Astrocyte of the hippocampus (primary cell): ENCODE data around the gene TMEM82.
A peak's percentile ranks its signal among the peaks of the same experiment; 100 is the strongest.
"Not testable (repeated sequence)": the region's sequence is repeated elsewhere in the genome, so short reads cannot be mapped to it uniquely, and the experiment has no call there.

Experiments used
- DNase-seq: peaks from one replicate; pipeline ENCODE4 v3.0.0; 2011; ENCODE audit warnings: low read depth, low spot score

Gene TMEM82

DNA sequence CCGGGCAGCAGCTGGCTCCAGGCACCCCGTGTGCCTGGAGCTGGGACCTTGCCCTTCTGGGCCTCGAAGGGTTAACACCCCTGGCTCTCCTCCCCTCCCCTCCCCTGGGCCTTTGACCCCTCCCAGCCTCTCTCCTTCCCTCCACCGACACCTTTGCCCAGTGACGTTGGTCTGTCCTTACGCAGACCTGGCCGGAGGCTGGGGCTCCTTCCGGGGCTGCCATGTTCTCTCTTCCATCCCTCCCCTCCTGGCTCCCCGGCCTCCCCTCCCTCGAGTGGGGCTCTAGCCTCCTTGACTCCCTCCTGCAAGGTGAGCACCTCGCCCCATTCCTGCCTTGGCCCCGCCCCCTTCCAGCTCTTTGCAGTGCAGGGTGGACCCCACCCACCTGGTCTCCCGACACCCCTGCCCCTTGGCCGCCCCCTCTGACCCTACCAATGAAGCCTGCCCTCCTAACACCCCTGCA is at the start of gene TMEM82:
TMEM82 (plus strand) TSS at position 161 of the 463 bp plus-strand sequence; CDS start at position 222, 61 bp downstream.
- no peak for DNase-seq

DNA sequence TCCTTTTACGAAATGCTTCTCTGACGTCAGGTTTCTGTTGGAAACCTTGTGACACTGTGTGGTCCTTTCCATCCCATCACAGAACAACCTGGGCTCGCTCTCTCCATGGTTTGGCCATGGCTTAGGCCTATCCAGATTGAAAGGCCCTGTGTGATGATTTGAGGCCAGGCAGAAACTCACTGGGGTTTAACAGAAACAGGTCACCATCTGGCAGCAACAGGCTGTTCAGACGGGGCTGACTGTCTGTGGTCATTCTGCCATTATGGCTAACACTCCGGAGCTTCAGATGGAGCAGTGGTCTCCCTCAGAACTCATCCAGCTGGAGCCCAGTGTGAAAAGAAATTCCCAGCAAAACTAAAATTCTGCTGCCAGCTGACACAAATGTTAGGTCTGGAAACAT is 48.9 kb upstream of the TMEM82 start:
- no peak for DNase-seq

DNA sequence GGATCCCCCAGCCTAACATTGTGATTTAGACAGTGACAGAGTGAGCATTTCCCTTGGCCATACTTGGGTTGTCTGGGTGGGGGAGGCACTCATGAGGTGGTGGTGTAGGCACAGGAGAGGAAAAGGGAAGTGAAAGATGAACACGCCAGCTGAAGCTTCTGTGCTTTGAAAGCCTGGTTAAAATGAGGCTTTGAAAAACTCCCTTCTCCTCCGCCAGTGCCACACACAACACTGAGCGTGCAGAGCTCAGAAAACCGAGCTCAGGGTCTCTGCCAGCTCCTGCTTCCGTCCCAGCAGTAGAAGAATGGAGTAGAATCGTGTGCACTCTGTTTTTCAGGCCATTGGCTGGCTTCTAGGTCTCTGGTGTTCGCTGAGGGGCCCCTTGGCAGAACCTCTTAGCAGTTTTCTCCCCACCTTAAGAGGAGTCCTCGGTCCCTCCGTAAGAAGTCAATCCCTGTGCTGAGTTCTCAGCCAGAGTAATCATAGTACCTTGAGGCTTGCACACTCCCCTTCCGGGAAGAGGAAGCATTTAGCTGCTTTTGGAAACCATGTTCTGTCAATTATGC is 45.3 kb upstream of the TMEM82 start:
- no peak for DNase-seq

DNA sequence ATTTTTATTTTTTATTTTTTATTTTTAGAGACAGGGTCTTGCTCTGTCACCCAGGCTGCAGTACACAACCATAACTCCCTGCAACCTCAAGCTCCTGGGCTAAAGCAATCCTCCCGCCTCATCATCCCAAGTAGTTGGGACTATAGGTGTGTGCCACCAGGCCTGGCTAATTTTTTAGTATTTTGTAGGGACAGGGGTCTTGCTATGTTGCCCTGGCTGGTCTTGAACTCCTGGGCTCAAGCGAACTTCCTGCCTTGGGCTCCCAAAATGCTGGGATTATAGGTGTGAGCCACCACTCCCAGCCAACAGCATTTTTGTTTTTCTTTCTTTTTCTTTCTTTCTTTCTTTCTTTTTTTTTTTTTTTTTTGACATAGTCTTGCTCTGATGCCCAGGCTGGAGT is 44.1 kb upstream of the TMEM82 start:
- DNase-seq: no peak

DNA sequence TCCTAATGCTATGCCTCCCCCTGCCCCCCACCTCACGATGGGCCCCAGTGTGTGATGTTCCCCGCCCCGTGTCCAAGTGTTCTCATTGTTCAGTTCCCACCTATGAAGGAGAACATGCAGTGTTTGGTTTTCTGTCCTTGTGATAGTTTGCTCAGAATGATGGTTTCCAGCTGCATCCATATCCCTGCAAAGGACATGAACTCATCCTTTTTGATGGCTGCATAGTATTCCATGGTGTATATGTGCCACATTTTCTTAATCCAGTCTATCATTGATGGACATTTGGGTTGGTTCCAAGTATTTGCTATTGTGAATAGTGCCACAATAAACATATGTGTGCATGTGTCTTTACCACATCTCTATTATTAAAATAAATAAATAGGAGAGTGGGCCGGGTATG is 43.0 kb upstream of the TMEM82 start:
- DNase-seq: not testable (repeated sequence)

DNA sequence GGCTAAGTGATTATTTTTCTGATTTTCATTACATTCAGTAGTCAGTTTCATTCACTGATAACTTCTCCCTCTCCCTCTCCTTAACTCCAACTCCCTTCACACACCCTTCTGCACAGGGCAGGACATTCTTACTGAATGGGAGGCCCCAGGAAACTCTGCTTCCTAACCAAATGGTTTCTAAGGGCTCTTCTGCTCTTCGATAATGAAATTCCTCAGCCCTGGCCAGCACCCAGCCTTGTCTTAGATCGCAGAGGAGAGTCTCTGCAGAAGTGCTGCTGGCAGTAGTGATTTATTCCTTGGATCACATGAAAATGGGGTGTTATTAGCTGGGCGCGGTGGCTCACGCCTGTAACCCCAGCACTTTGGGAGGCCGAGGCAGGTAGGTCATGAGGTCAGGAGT is 41.8 kb upstream of the TMEM82 start:
- peak; percentile 67 for DNase-seq

DNA sequence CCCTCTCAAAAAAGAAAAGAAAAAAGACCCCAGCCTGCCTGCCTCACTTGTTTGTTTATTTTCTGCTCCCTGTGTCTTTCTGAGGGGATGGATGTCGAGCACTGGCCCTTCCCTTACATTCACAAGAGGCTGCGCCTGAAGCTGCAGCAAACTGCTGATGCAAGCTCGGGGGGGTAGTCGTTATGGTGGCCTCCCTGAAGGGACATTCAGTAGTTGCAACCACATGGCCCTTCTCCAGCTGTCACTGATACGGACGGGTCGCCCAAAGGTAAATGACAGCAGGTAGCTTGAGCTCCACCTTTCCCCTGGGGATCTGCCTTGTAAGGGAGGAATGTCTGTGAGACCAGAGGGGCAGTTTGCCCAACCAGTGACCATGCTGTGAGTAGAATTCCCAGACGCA is 40.5 kb upstream of the TMEM82 start:
- no peak for DNase-seq

DNA sequence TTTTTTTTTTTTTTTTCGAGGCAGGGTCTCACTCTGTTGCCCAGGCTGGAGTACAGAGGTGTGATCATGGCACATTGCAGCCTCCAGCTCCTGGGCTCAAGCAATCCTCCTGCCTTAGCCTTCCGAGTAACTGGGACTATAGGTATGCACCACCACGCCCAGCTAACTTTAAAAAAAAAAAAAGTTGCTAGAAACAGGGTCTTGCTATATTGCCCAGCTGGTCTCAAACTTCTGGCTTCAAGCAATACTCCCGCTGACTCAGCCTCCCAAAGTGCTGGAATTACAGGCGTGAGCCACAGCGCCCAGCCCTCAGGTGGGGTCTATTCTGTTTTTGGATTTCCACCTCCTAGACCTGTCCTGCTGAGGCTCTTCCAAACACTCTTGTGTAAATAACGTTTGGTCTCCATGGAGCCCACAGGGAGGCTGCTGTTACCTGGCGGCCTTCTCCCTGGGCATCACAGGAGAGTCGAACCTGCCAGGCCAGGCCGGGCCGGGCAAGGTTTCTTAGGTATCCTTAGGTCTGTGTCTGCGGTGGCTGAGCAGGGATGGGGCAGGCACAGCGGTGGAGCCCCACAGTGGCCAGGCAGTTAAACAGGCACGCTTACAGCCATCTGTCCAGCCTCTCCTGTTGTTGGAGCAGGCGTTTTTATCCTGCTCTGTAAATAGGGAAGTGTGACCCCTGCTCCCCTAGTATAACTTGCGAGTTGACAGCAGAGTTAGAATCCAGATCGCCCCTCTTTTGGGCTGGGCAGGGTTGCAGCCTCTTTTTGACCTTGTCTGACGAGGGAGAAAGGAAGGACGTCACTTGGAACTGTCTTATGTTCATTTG is 39.4 kb upstream of the TMEM82 start:
- peak; percentile 35 for DNase-seq

DNA sequence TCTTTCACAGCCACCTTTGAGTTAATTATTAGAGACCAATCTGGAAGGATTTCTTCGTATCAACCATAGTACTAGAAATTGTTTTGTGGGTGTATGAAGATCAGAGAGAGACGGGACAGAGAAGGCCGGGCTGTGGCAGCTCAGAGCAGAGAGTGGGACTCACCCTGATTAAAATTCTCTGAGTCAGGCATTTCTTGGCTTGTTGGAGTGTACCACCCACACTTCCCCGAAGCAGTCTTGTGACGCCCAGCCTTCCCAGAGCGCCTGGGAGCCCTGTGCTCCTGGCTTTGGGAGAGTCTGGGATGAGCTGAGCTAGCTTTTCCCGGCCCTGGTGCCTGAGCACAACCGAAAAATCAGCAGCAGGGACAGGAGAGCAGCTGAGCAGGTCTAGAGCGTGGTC is 38.7 kb upstream of the TMEM82 start:
- DNase-seq: peak; percentile 94

DNA sequence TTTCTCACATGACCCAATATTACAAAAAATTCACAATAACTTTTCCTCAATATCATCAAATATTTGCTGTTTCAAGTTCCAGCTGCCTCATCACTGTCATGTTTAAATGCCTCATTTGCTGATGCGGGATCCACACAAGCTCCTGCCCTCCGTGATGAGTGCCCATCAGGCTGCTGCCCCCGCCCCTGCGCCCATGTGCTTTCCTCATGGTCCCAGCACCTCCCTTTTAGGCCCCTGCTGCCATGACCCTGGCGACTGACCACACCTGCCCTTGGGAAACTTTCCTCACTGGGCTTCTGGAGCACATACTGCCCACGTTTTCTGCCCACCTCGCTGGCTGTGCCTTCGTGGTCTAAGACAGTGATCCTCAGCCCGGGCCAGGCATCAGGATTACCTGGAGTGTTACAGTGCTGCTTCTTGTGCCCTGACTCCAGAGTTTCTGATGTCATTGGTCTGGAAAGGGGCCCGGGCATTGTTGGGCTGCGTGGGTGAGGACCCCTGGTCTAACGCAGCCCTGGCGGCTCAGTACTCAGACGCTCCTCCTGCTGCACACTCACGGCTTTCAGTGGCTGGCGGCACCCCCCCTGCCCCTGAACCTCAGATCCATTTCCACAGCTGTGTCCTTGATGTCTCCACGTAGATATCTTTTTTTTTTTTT is 37.6 kb upstream of the TMEM82 start:
- no peak for DNase-seq

DNA sequence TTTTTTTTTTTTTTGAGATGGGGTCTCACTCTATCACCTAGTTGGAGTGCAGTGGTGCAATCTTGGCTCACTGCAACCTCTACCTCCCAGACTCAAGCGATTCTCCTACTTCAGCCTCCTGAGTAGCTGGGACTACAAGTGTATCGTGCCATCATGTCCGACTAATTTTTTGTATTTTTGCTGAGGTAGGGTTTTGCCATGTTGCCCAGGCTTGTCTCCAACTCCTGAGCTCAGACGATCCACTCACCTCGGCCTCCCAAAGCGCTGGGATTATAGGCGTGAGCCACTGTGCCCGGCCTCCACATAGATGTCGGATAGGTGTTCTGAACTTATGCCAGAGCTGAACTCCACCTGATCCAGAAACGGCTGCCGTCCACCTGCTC is 37.1 kb upstream of the TMEM82 start:
- DNase-seq: no peak

DNA sequence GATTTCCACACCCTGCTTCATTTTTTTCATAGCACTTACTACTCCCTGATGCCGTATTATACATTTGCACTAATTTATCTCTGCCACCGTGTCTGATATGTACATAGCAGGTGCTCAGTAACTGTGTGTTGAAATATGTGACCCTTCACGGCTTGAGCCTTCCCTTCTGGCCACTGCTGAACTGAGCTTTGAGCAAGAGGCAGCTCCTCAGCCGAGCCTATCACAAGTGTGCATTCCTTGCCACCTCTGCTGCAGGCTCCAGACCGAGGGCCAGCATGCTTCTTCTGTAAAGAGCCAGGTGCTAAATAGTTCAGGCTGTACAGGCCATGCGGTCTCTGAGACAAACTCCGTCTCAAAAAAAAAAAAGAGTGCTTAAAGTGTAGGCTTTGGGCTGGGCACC is 35.5 kb upstream of the TMEM82 start:
- no peak for DNase-seq

DNA sequence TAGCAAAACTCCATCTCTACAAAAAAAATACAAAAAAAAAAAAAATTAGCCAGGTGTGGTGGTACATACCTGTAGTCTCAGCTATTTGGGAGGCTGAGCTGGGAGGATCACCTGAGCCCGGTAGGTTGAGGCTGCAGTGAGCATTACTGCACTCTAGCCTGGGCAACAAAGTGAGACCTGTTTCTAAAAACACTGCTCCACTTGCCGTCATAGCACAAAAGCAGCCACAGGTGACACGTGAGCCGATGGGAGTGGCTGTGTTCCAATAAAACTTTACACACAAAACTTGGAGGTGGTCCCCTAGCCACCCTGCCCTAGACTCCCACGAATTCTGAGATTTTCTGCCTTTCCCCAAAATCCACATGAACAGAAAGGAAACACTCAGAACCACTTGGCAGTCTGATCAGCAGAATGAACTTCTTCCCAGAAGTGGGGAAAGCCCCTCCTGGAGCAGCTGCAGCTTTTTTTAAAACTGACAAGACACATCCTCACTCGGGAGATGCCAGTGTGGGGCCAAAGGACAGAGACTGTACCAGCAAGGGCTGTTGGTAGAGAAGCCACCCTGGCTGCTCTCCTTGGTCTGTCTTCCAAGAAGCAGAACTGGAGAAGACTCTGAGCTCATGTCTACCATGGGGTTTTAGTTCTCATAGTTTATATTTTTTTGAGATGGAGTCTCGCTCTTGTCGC is 34.9 kb upstream of the TMEM82 start:
- DNase-seq: no peak

DNA sequence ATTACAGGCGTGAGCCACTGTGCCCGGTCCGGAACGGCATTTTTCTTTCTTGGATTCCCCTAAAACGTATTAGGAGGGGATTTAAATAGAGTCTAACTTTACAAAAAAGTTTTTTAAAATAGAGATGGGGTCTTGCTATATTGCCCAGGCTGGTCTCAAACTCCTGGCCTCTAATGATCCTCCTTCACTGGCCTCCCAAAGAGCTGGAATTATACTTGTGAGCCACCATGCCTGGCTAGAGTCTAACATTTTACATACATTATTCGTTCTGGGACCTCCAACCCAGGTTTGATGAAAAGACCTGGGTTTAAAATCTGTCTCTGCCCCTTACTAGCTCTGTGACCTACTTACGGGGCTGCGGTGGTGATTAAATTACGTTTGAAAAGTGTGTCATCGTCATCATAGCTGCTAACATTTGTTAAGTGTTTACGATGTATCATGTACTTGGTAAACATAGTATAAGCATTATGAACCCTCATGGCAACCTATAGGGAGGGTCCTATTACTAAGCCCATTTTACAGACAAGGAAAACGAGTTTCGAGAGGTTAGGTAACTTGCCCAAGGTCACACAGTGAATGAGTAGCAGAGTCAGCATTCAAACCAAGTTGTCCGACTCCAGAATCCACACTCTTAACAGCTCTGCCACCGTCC is 33.7 kb upstream of the TMEM82 start:
- DNase-seq: no peak

DNA sequence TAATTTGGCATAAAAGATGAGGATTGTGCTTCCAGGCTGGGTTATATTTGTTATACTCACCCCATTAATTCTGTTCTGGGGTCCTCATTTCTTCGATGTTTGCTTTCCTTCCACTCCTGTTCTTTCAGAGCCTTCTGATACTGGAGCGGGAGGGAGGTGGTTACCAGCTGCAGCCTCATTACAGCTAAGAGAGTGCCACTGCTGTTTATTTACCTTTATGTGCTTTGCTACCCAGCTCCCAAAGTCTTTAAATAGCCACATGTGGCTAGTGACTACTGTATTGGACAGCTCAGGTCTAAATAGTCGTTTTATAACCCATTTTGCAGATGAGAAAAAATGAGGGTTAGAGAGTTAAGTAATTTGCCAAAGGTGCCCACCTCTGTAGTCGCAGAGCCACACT is 33.1 kb upstream of the TMEM82 start:
- DNase-seq: no peak

DNA sequence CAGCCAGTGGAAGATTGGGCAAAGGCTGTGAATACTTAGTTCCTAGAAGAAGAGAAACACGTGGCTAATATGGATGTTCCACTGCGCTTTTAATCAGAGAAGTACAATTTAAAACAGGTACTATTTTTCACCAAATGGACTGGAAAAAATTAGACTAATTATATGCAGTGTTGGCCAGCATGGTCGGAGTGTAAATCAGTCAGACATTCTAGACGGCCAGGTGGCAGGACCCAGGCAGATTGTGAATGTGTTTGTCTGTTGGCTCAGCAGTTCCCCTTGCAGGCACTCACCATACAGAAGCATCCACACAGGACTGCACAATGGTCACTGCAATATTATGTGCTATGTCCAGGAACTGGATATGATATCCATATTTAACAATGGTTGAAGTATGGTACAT is 30.1 kb upstream of the TMEM82 start:
- DNase-seq: no peak

DNA sequence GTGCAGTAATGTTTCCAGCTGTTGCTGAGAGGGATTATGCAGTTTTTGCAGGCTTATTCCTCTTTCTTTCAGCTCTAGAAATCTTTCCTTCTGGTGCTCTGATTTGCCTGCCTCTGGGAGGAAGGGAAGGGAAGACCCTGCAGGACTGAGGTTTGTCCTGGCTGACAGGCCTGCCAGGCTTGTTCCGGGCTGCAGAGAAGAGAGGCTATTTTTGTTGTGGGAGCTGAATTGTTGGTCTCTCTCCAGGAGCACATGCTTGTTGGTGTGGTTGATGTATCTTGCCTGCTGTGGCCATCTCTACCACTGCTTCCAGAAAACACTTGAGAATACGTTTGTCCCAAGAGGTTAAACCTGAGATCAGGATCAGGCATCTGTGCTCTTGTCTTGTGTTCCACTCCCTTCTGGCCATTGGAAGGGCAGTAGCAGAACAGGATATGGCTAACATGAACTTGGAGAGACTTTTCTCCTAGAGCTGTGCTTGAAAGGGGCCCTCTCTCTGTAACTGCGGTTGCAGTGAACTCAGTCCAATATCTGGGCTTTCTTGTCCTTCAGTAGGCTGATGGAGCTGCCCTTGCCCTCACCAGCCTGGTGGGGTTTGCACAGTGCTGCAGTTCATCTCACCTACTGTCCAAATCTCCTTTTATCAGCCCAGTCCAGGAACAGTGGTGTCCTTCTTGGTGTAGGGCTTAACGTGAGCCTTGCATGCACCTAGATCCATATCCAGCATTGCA is 27.7 kb upstream of the TMEM82 start:
- DNase-seq: peak; percentile 70

DNA sequence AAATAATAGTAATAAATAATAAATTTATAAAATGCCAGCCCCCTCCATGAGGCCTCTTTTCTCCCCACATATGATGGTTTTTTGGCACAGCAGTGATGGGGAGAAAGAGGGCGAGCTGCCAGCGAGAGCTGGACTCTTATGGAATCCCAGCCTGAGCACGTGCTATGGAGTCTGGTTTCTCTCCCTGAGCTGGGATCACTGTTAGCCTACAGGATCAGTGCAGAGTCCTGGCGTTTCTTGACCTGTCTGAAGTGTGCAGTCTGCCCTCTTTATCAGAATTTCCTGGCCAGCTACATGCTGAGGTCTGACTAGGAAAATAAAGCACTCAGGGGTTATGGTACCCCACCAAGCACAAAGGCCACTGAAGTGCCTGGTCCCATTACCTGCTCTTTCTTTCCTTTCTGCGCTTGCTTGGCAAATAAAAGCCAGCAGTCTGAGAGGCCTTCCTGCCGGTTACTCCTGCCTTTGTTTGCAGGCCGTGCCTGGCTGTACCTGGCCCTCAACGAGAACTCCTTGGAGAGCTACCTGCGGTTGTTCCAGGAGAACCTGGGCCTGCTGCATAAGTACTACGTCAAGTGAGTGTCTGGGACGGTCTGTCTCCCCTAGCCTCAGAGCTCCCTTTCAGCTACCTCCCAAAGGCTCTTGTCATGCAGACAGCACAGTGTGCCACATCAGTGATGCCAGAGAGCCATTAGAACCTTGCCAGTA is 24.7 kb upstream of the TMEM82 start:
- no peak for DNase-seq

DNA sequence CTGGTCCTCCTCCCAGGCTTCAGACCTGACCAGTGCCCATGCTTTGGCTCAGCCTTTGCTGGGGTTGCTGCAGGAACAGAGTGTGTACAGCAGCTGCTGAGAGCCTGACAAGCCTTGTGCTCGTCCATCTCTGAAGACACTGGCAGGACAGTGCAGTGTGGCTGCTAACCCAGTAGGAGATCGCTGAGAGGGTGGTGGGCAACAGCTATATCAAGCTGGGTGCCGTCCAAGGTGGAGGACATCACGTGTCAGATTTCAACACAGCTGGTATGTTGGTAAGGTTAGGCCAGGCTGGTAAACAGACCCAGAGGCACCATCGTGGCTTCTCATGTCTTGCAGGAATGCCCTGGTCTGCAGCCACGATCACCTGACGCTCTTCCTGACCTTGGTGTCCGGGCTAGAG is 24.1 kb upstream of the TMEM82 start:
- no peak for DNase-seq

DNA sequence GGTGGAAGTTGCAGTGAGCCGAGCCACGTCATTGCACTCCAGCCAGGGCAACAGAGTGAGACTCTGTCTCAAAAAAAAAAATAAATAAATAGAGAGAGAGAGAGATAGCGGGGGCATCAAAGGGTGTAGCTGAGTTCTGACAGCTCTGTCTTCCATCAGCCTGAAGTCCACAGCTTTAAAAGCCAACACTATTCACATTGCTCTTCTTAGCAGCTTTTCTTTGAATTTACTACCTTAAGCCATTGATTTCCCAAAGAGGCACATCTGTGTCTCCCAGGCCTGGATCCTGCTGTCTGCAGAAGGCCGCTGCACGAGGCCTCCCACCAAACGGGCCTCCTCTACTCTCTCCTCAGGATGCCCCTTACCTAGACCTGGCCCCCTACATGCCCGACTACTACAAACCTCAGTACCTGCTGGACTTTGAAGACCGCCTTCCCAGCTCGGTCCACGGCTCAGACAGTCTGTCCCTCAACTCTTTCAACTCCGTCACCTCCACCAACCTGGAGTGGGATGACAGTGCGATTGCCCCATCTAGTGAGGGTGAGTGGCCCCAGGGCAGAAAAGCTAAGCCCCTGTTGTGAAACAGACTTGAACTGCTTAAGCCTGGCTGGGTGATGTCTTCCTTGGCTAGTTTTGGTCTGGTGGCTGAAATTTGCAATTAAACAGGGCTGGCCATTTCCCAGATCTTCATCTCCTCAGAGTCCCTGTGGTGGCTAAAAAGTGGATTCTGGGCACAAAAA is 22.7 kb upstream of the TMEM82 start:
- DNase-seq: no peak
